GM18951 (cell line): ENCODE data around the gene CACNG1.

Experiments used
- POLR2A ChIP-seq: IDR thresholded peaks from 4 replicates; pipeline ENCODE4 v1.6.1; 2011; ENCODE audit warnings: mild to moderate bottlenecking; ENCODE audit not compliant: insufficient read length, insufficient read depth; ENCODE audit errors: extremely low read depth
- in situ Hi-C: fragments of 300-500 bp; cut with MboI; formaldehyde crosslinking; loops from one replicate; pipeline ENCODE4 v1.12.0; 2022; ENCODE audit warnings: low sequenced_read_pairs, mixed read lengths, inconsistent platforms; ENCODE audit not compliant: unreplicated experiment

Gene CACNG1

DNA sequence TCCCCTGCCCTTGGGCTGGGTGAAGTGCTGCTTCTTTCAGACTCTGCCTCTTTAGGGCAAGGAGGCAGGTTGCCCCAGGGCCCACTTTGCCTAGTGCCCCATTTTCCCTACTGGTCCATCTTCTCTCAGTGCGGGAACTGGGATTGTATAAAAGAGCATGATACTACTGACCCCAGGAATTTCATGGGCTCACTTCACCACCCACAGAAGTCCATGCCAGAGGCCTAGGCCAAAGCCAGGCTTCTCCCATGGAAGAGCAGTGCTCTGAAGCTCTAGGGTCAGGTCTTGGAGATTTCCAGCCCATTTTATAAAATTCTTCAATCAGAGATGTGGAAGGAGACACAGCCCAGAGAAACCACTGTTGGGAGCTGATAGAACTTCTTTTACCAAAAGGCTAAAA lies 5.7 kb downstream of the CACNG1 start:
- in situ Hi-C loops: no loop called here

DNA sequence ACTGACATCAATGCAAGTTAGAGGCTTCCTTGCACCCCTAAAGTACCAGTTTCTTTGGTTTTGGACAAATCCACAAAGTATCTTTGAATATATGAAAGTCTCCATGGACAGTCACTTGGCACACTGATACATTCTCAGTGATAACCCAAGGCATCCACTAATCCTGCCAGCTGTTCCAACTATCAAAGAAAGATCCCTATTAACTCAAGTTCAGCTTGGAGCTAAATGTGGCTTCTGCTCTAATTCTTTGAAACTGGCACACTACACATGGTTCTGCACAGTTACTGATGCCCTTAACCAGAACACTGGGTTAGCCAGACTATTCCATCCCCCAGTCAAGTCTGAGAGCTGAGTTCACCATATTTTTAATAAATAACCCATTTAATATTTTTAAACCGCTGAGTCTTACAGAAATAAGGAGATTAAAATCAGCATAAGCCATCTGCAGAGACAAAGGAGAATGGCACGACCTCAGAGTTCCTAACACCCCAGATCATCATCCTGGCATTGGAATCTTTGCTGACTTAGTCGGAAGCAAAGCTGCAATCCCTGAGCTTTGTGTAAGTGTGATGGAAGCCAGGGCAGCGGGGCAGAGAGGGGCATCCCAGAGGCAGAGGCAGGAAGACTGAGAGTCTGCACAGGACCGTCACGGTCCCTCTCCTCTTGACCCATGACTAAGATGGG lies 6.3 kb downstream of the CACNG1 start:
- TF ChIP-seq POLR2A: no peak
- in situ Hi-C loops: no loop called here

More for the DNA sequence above, 5.7 kb downstream of the CACNG1 start:
- no peak for TF ChIP-seq POLR2A

DNA sequence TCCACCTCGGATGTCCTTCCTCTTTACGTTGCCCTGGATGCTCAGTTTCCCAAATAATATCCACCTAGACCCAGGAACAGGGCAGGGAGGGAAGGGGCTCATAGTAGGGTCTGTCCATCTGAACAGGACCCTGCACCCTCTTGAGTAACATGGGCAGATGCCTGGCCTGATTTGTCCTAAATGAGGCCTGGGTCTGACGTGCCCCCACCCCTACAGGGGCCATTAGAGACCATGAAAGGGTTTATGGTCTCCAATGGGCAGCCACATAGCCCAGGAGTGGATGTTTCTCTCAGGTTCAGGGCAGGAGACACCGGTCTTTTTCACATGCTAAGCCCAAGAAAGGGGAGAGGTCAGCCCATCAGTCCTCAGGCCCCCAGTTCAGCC lies 6.8 kb downstream of the CACNG1 start:
- no peak for TF ChIP-seq POLR2A
- in situ Hi-C loops: no loop called here

DNA sequence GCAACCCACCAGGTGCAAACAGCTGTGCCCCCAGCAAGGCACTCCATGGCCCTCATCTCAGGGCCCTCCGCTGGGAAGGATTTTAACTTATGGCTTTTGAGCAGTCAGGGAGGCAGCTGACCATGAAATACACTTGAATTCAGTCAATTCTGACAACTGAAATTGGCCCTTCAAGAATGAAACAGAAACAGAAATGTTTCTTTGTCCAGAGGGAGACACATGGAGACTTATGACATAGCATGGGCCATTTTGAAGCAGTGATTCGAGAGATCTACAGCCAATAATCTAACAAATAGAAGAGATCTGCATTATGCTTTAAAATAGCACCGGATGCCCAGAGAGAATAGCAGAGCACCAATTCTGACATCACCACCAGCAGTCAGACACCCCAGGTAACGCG lies 7.5 kb downstream of the CACNG1 start:
- in situ Hi-C loops: no loop called here

DNA sequence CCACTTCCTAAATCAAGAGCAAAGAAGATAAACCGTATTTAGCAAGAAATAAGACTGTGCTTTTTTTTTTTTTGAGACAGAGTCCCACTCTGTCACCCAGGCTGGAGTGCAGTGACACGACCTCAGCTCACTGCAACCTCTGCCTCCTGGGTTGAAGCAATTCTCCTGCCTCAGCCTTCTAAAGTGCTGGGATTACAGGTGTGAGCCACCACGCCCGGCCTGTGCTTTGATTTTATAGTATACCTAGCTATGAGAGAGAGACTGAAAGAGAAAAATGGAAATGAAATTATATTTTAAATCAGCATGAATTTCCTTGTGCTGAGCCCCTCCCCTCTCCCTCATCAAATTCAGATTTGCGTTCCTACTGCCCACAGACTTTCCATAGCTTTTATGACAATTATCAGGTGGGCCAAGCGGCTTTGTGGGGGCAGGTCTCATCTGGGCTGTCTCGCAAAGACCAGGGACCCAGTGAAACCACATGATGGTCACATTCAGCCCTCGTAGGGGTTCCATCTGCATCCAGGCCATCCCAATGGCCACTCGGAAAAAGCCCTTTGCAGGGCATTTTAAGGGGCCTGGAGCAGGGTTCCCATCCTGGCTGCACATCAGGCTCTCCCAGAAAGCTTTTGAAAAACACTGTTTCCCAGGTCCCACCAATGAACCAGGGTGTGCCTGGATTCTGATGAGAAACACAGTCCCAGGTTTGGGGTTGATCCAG lies 8.5 kb downstream of the CACNG1 start:
- in situ Hi-C loops: no loop called here

More for the DNA sequence above, 7.5 kb downstream of the CACNG1 start:
- TF ChIP-seq POLR2A: no peak

DNA sequence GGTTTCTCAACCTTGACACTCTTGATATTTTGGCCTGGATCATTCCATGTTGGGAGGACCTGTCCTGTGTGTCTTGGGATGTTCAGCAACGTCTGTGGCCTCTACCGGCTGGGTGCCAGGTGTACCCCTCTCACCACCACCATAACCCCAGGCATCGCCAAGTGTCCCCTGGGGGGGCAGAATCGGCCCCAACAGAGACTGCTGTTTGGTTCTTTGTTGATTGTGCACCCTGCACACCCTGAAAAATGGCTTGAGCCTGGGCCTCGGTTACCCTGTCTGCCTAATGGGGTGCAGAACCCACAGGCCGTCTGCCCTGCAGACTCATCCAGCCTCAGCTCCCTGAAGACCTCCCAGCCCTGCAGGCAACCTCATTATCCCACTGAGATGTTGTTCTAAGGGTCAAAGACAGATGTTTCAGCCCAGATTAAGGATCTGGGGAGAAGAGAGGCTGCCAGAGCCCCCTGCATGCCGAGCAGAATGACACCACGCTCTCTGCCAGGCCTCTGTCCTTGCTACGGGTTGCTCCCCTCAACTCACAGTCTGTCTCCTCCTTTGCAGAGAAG lies 9.2 kb downstream of the CACNG1 start:
- in situ Hi-C loops: no loop called here
- no peak for TF ChIP-seq POLR2A

More for the DNA sequence above, 8.5 kb downstream of the CACNG1 start:
- no peak for TF ChIP-seq POLR2A

DNA sequence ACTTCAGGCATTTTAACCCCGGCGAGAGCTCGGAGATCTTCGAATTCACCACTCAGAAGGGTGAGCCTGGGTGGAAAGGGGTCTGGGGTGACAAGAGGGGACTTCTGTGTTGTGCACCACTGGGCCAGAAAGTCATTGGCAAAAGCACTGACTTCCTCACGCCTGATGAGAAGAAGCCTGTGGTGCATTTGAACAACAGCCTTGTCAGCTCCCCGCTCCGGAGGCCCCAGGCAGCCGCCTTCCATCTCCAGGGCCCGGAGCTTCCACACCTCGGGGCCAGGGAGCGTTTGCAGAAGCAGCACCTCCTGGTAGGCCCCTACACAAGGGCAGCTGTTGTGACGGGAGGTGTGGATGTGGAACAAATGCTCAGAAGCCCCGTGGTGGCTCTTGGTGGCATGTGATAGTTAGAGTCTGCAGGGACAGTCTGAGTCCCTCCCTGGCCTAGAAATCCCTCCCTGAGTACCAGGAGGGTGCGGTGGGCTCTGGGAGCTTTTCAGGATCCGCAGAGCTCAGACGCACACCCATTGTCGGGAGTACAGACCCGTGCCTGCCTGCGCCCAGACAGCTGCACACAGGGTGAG lies 9.7 kb downstream of the CACNG1 start:
- TF ChIP-seq POLR2A: no peak

DNA sequence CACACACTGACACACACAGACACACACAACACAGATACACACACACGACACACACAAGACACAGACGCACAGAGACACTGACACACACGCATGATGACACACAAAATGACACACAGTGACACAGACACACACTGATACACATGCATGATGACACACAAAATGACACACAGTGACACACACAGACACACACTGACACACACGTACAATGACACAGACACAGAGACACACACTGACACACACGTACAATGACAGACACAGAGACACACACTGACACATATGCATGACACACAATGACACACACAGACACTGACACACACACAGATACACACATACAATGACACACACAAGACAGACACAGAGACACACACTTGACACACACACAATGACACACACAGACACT lies 10.3 kb downstream of the CACNG1 start:
- no peak for TF ChIP-seq POLR2A
- in situ Hi-C loops: no loop called here

More for the DNA sequence above, 9.7 kb downstream of the CACNG1 start:
- in situ Hi-C loops: no loop called here

DNA sequence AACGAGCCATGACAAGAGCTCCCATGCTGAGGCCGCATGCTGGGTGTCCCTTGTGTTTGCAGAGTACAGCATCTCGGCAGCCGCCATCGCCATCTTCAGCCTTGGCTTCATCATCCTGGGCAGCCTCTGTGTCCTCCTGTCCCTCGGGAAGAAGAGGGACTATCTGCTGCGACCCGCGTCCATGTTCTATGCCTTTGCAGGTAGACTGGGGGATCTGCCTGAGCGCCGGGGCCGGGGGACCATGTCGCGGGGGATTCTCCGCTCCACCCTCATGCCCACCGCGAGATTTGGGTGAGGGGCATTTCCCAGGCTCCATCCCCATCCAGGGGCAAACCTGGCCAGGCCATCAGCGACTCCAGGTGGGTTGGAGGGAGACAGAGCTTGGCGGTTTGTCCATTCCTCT lies 10.7 kb downstream of the CACNG1 start:
- TF ChIP-seq POLR2A: no peak
- in situ Hi-C loops: no loop called here

DNA sequence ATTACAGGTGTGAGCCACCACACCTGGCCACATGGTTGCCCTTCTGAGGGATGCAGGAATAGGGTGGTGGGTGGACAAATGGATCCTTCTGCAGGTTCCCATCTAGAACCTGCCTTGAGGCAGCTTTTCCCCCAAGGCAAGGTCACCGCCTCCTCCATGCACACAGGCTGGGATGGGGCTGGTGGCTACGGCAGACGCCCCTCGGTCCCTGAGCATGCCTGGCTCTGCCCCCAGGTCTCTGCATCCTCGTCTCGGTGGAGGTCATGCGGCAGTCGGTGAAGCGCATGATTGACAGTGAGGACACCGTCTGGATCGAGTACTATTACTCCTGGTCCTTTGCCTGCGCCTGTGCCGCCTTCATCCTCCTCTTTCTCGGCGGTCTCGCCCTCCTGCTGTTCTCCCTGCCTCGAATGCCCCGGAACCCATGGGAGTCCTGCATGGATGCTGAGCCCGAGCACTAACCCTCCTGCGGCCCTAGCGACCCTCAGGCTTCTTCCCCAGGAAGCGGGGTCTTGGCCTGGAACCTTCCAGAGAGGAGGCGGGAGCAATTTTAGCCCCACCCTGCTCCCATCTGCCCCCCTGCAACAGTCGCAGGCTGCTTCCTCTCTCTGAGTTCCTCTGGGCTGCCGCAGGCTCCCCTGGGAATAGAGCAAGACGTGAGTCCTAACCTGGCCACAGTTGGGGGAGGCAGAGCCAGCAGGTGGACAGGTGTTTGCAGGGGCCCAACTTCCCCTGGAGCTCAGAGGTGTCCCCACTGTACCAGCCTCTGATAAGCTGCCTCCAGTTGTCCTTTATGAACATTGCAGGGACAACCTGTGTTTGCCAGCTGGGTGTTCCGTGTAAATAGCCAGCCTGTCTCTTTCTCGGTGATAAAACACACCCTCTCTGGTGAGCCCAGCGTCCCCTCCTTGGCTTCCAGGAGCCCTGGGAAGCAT lies 11.7 kb downstream of the CACNG1 start:
- no peak for TF ChIP-seq POLR2A
- in situ Hi-C loops: no loop called here

DNA sequence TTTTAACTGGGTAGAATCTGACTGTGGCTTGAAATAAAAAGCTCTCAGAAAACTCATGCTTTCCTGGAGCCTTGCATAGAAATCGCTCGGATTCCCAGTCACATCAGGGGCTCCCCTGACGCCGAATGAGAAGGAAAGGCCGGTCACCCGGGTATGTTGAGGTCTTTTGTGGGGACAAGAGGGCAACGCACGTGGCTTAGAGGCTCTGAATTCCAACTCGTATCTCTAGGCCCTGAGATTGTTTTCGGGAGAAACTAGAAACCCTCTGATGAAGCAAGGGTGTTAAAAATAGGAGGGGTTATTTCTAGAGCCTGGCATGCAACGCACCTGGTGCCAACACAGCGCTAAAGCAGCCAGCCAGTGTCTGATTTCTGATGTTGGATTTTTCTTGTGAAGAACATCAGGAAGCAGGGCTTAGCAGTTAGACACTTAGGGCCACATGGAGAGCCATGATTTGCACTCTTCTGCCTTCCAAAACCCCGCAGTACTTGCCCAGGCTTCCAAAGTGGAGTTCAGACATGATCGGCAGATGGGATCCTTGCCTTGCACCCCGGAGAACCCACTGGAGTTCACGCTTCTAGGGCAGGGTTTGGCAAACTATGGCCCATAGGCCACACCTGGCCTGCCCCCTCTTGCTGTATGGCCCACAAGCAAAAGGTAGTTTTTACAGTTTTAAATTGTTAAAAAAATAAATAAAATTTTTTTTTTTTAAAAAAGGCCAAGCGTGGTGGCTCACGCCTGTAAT lies 12.6 kb downstream of the CACNG1 start:
- in situ Hi-C loops: no loop called here
- TF ChIP-seq POLR2A: no peak

DNA sequence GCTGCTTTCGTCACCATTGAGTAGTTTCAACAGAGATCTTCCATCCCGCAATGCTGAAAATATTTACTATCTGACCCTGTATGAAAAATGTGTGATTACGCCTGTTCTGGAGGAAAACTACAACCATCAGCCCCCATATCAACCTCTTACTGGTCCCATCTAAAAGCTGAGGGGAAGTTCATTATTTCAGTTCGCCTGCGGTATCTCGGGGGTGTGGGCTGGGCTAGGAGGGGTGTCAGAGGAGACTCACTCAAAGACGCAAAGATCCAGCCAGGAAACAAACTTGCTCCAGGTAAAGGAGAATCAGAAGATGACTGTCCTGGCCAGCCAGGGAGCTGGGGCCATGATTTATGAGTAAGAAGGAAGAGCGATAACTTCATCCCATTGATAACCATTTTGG lies 13.7 kb downstream of the CACNG1 start:
- in situ Hi-C loops: no loop called here

More for the DNA sequence above, 13.7 kb downstream of the CACNG1 start:
- TF ChIP-seq POLR2A: no peak
